Neural cell (in vitro differentiated cells): ENCODE results near the gene ZDBF2. TPM values are rescaled to one million over a fixed set of nuclear protein-coding genes. Genes with fewer than 3 reads are reported as not detected.

Experiments
- H2AFZ ChIP-seq: fragments of 200-600, 300-800 bp; sonication (generic), shearing (Covaris generic); 2 replicates; pipeline ENCODE4 v1.6.0; 2014; ENCODE audit warnings: low read depth, mild to moderate bottlenecking, antibody characterized with exemption, low read length, moderate library complexity
- H3F3A ChIP-seq: fragments of 200-600 bp; shearing (Covaris generic); 2 replicates; pipeline ENCODE4 v1.6.1; 2016; ENCODE audit warnings: mild to moderate bottlenecking, moderate library complexity, mixed read lengths, antibody characterized with exemption, low read length; ENCODE audit not compliant: insufficient read depth, poor library complexity, severe bottlenecking
- H3K27ac ChIP-seq: fragments of 200-600, 300-800 bp; sonication (generic), shearing (Covaris generic); 2 replicates; pipeline ENCODE4 v1.5.1; 2014; ENCODE audit warnings: mild to moderate bottlenecking, low read length, moderate library complexity
- H3K27me3 ChIP-seq: fragments of 300-800, 200-600 bp; sonication (generic), shearing (Covaris generic); 2 replicates; pipeline ENCODE4 v1.6.0; 2014; ENCODE audit warnings: mild to moderate bottlenecking, low read depth, low read length, moderate library complexity; ENCODE audit not compliant: insufficient read depth
- H3K36me3 ChIP-seq: fragments of 300-800, 200-600 bp; sonication (generic), shearing (Covaris generic); 2 replicates; pipeline ENCODE4 v1.5.1; 2014; ENCODE audit warnings: mild to moderate bottlenecking, antibody characterized with exemption, low read length, moderate library complexity; ENCODE audit not compliant: insufficient read depth
- H3K4me2 ChIP-seq: fragments of 300-800, 200-600 bp; sonication (generic), shearing (Covaris generic); 2 replicates; pipeline ENCODE4 v1.6.0; 2014; ENCODE audit warnings: mild to moderate bottlenecking, low read length
- H3K4me3 ChIP-seq: fragments of 300-800, 200-600 bp; sonication (generic), shearing (Covaris generic); 2 replicates; pipeline ENCODE4 v1.5.1; 2014; ENCODE audit warnings: mild to moderate bottlenecking, low read length, moderate library complexity
- H3K79me2 ChIP-seq: fragments of 200-600 bp; shearing (Covaris generic); replicated peaks from 2 replicates; pipeline ENCODE4 v1.6.0; 2014; ENCODE audit warnings: mild to moderate bottlenecking, low read length, moderate library complexity; ENCODE audit not compliant: insufficient read depth
- H3K9ac ChIP-seq: fragments of 300-800, 200-600 bp; sonication (generic), shearing (Covaris generic); 2 replicates; pipeline ENCODE4 v1.6.1; 2016; ENCODE audit warnings: mild to moderate bottlenecking, low read length, mixed read lengths
- H3K9me2 ChIP-seq: fragments of 200-600 bp; shearing (Covaris generic); 2 replicates; pipeline ENCODE4 v1.6.1; 2016; ENCODE audit warnings: mild to moderate bottlenecking, low read length, mixed read lengths; ENCODE audit not compliant: insufficient read depth
- H3K9me3 ChIP-seq: fragments of 200-600, 300-800 bp; sonication (generic), shearing (Covaris generic); 2 replicates; pipeline ENCODE4 v1.6.1; 2016; ENCODE audit warnings: mild to moderate bottlenecking, mixed run types, low read length, moderate library complexity, mixed read lengths
- H4K20me1 ChIP-seq: fragments of 200-600 bp; shearing (Covaris generic); 2 replicates; pipeline ENCODE4 v1.6.1; 2016; ENCODE audit warnings: mild to moderate bottlenecking, mixed run types; ENCODE audit not compliant: insufficient read depth
- CTCF ChIP-seq: fragments of 450-650 bp; IDR thresholded peaks from 2 replicates; pipeline ENCODE4 v1.5.1; 2014; ENCODE audit warnings: antibody characterized with exemption, mild to moderate bottlenecking, moderate library complexity; ENCODE audit not compliant: poor library complexity, severe bottlenecking
- EP300 ChIP-seq: fragments of 450-650 bp; conservative IDR thresholded peaks from 2 replicates; pipeline ENCODE4 v1.6.1; 2014; ENCODE audit warnings: antibody characterized with exemption, mild to moderate bottlenecking, moderate library complexity; ENCODE audit not compliant: poor library complexity, severe bottlenecking
- EZH2 ChIP-seq: fragments of 200-600, 300-800 bp; shearing (Covaris generic), sonication (generic); IDR thresholded peaks from 2 replicates; pipeline ENCODE4 v1.6.1; 2014; ENCODE audit warnings: antibody characterized with exemption, low read length, borderline replicate concordance, mild to moderate bottlenecking; ENCODE audit not compliant: insufficient read depth, poor library complexity, severe bottlenecking
- MXI1 ChIP-seq: fragments of 450-650 bp; conservative IDR thresholded peaks from 2 replicates; pipeline ENCODE4 v1.6.1; 2014; ENCODE audit warnings: antibody characterized with exemption, mild to moderate bottlenecking; ENCODE audit not compliant: poor library complexity, severe bottlenecking
- POLR2AphosphoS5 ChIP-seq: IDR thresholded peaks from 2 replicates; pipeline ENCODE4 v1.6.1; 2012
- RAD21 ChIP-seq: fragments of 450-650 bp; conservative IDR thresholded peaks from 2 replicates; pipeline ENCODE4 v1.6.1; 2014; ENCODE audit warnings: antibody characterized with exemption, mild to moderate bottlenecking, moderate library complexity
- REST ChIP-seq: IDR thresholded peaks from 2 replicates; pipeline ENCODE4 v1.6.1; 2012; ENCODE audit warnings: borderline replicate concordance
- SMC3 ChIP-seq: fragments of 450-650 bp; conservative IDR thresholded peaks from 2 replicates; pipeline ENCODE4 v1.6.1; 2014; ENCODE audit warnings: antibody characterized with exemption, mild to moderate bottlenecking, moderate library complexity; ENCODE audit not compliant: poor library complexity
- TAF1 ChIP-seq: IDR thresholded peaks from 2 replicates; pipeline ENCODE4 v1.6.1; 2012; ENCODE audit warnings: low read depth
- polyA plus RNA-seq: library from polyadenylated mRNA; depleted of rRNA; stranded (reverse); fragments of >200 nt; gene quantifications from 2 replicates; pipeline ENCODE4 v1.2.3, GENCODE V29; 2014

ZDBF2 gene
- polyA plus RNA-seq, 1 donor from 2014 or later = 23.4 TPM

GRCh38 chr2:206239157-206239556 is 35.3 kb upstream of the ZDBF2 start:
- Histone ChIP-seq H2AFZ (no peak overlapping the region), H3K4me3 (no peak overlapping the region)

GRCh38 chr2:206240327-206240726 is 34.1 kb upstream of the ZDBF2 start:
- Histone ChIP-seq H3K4me3 (no peak overlapping the region), H3K27ac (no peak overlapping the region), H3K9me2 (no peaks in the 10 kb centered on the region), H3K4me2 (no peak overlapping the region), H3K36me3 (no peaks in the 10 kb centered on the region), H4K20me1 (no peaks in the 10 kb centered on the region), H3K27me3 (no peaks in the 10 kb centered on the region), H2AFZ (no peak overlapping the region), H3K79me2 (no peaks in the 10 kb centered on the region), H3F3A (no peaks in the 10 kb centered on the region), H3K9me3 (no peaks in the 10 kb centered on the region), H3K9ac (no peak overlapping the region)
- no peak for TF ChIP-seq CTCF
- TF ChIP-seq MXI1 = no peak
- no peak for TF ChIP-seq EP300
- TF ChIP-seq SMC3 = no peak
- TF ChIP-seq RAD21 = no peak
- no peak for TF ChIP-seq TAF1

More at GRCh38 chr2:206239157-206239556, 35.3 kb upstream of the ZDBF2 start:
- H3K9me3 ChIP-seq = no peaks in the 10 kb centered on the region
- H3K27ac ChIP-seq = no peak overlapping the region
- no peaks in the 10 kb centered on the region for H4K20me1 ChIP-seq
- H3K4me2 ChIP-seq = no peak overlapping the region
- no peaks in the 10 kb centered on the region for H3K36me3 ChIP-seq
- no peaks in the 10 kb centered on the region for H3K9me2 ChIP-seq
- H3K9ac ChIP-seq = no peak overlapping the region
- TF ChIP-seq REST = no peak
- TF ChIP-seq EP300 = no peak
- TF ChIP-seq CTCF = no peak
- no peak for TF ChIP-seq MXI1
- TF ChIP-seq SMC3 = no peak
- no peak for TF ChIP-seq TAF1
- no peak for TF ChIP-seq EZH2
- no peak for TF ChIP-seq RAD21
- no peak for TF ChIP-seq POLR2AphosphoS5
- no peaks in the 10 kb centered on the region for H3K79me2 ChIP-seq
- no peaks in the 10 kb centered on the region for H3F3A ChIP-seq
- H3K27me3 ChIP-seq = no peaks in the 10 kb centered on the region
